Right renal cortex interstitium (tissue), 3 donors: Measurements from ENCODE around the gene NOL3. TPM values are rescaled to one million over a fixed set of nuclear protein-coding genes. Genes with fewer than 3 reads are reported as not detected.

Source experiments
- DNase-seq, 3 donors: peaks; one replicate each; pipeline ENCODE4 v3.0.0-alpha.2; 2013; ENCODE audit warnings: low read depth in 3 of 3, low spot score in 2 of 3
- polyA plus RNA-seq, 3 donors: library from polyadenylated mRNA; unstranded; fragments of 120-200 nt; gene quantifications; one replicate each; pipeline ENCODE4 v1.2.1, GENCODE V29; 2013; ENCODE audit not compliant: insufficient read length in 3 of 3

The NOL3 gene
- polyA plus RNA-seq, 3 donors = 3.9 to 4.3 (median 4.2) TPM

- no peak for DNase-seq
Measured at GRCh38 chr16:67187175-67187890, 17.0 kb downstream of the NOL3 start.

- DNase-seq = no peak
Measured at GRCh38 chr16:67188323-67188722, 18.0 kb downstream of the NOL3 start.

GRCh38 chr16:67188798-67189197, 18.5 kb downstream of the NOL3 start:
- DNase-seq = no peak

GRCh38 chr16:67190041-67190440, 19.7 kb downstream of the NOL3 start, which contains the start of gene EXOC3L1:
EXOC3L1 (minus strand) TSS chr16:67190136; CDS start chr16:67189676, 460 bp downstream.
- no peak for DNase-seq

- DNase-seq = no peak
Measured at GRCh38 chr16:67190448-67191399, 20.4 kb downstream of the NOL3 start.

- DNase-seq = no peak
Measured at GRCh38 chr16:67191411-67191994, 21.2 kb downstream of the NOL3 start.

GRCh38 chr16:67191995-67192681, 21.8 kb downstream of the NOL3 start, which contains the start of gene E2F4:
E2F4 (plus strand) TSS chr16:67192155; CDS start chr16:67192228, 73 bp downstream.
- DNase-seq = peak; percentile 72 to 80 (median 73)

GRCh38 chr16:67192781-67193361, 22.5 kb downstream of the NOL3 start:
- DNase-seq = no peak

GRCh38 chr16:67193536-67193935, 23.2 kb downstream of the NOL3 start:
- DNase-seq = no peak

GRCh38 chr16:67194260-67194659, 23.9 kb downstream of the NOL3 start:
- no peak for DNase-seq

GRCh38 chr16:67195676-67196075, 25.3 kb downstream of the NOL3 start:
- no peak for DNase-seq

- no peak for DNase-seq
Measured at GRCh38 chr16:67196881-67197280, 26.5 kb downstream of the NOL3 start.

- DNase-seq = no peak
Measured at GRCh38 chr16:67197704-67198103, 27.4 kb downstream of the NOL3 start.

GRCh38 chr16:67198238-67198734, 27.9 kb downstream of the NOL3 start:
- DNase-seq = no peak

- DNase-seq = no peak
Measured at GRCh38 chr16:67199011-67199807, 28.9 kb downstream of the NOL3 start, which contains the start of gene ELMO3. ELMO3 (plus strand) TSS chr16:67199131; CDS start chr16:67199327, 196 bp downstream.

- no peak for DNase-seq
Measured at GRCh38 chr16:67199808-67200198, 29.5 kb downstream of the NOL3 start.

GRCh38 chr16:67200491-67200890, 30.2 kb downstream of the NOL3 start:
- DNase-seq = no peak

GRCh38 chr16:67201411-67202345, 31.3 kb downstream of the NOL3 start:
- no peak for DNase-seq
